Adrenal gland (tissue), 12 donors: ENCODE data around the gene FOCAD. TPM values are rescaled to one million over a fixed set of nuclear protein-coding genes. Genes with fewer than 3 reads are reported as not detected.

Experiments used
- DNase-seq, 7 donors: peaks; one replicate each; pipeline ENCODE4 v3.0.0-alpha.2; 2019 to 2020
- H3K27ac ChIP-seq, 5 donors: fragments of 200-600 bp; sonication (generic) in 4 of 5; 1 replicate in 3 of 5; 2 replicates in 2 of 5; pipeline versions ENCODE4 v1.5.1 to v1.8.0; 2016 to 2020; ENCODE audit warnings: mild to moderate bottlenecking in 1 of 5
- H3K27me3 ChIP-seq: fragments of 200-600 bp; 2 replicates; pipeline ENCODE4 v1.8.0; 2021
- H3K36me3 ChIP-seq, 2 donors: fragments of 200-600 bp; replicated peaks in 1 of 2; 1 replicate in 1 of 2; 2 replicates in 1 of 2; pipeline versions ENCODE4 v1.5.1 to v1.8.0; 2018 to 2022
- H3K4me1 ChIP-seq, 2 donors: fragments of 200-600 bp; replicated peaks in 1 of 2; 1 replicate in 1 of 2; 2 replicates in 1 of 2; pipeline versions ENCODE4 v1.5.1 to v1.8.0; 2018 to 2021
- H3K4me3 ChIP-seq, 4 donors: fragments of 200-600 bp; sonication (generic) in 3 of 4; one replicate each; pipeline ENCODE4 v1.5.1; 2016 to 2018
- H3K9me3 ChIP-seq, 3 donors: fragments of 200-600 bp; sonication (generic) in 1 of 3; replicated peaks in 1 of 3; 1 replicate in 2 of 3; 2 replicates in 1 of 3; pipeline versions ENCODE4 v1.5.1 to v1.8.0; 2016 to 2021
- POLR2A ChIP-seq, 2 donors: fragments of 450-650 bp; IDR thresholded peaks; one replicate each; pipeline ENCODE4 v1.6.1; 2017; ENCODE audit warnings: antibody characterized with exemption in 2 of 2, mild to moderate bottlenecking in 2 of 2, moderate library complexity in 1 of 2
- WGBS, 4 donors: extraction: QIAGEN DNeasy Blood & Tissue Kit in 2 of 4; methylation state at CpG; one replicate each; pipeline versions ENCODE4 v1.1.5 to v1.1.7; 2013 to 2017; 5-methylcytosine and 5-hydroxymethylcytosine counted together
- intact Hi-C, 2 donors: fragments of 100-400 bp; cut with DNase I; formaldehyde crosslinking; loops; one replicate each; pipeline versions ENCODE4 v1.14.1 to v1.15.0; 2022 to 2023
- polyA plus RNA-seq, 3 donors: library from polyadenylated mRNA; stranded (reverse); fragments of 200-250 nt in 2 of 3; fragments of 350-450 nt in 1 of 3; fragmentation: Illumina TruSeq in 1 of 3; extraction: RNeasy Lipid Tissue Mini Kit (QIAGEN cat#74804) in 1 of 3; gene quantifications; one replicate each; pipeline ENCODE4 v1.2.3, GENCODE V29; 2013 to 2014
- total RNA-seq, 9 donors: library from RNA; depleted of rRNA in 4 of 9; stranded (reverse); fragments of >200 nt in 4 of 9; fragments of 120-200 nt in 1 of 9; fragmentation: NEBNext Ultra II Directional in 1 of 9; extraction: Animal tissue kit (Norgen Biotek cat#: 25700) in 1 of 9; gene quantifications; one replicate each; pipeline versions ENCODE4 v1.1.0 to v1.2.4, GENCODE V29; 2013 to 2023
- TF ChIP-seq, protein P1 (sequence below), 6 experiments: fragments of 450-650 bp in 4 of 6; fragments of 200-600 bp in 2 of 6; sonication (generic) in 1 of 6; IDR thresholded peaks; 1 replicate in 5 of 6; 2 replicates in 1 of 6; pipeline versions ENCODE4 v1.5.1 to v1.8.0; 2016 to 2021; ENCODE audit warnings: antibody characterized with exemption in 6 of 6, mild to moderate bottlenecking in 2 of 6, moderate library complexity in 1 of 6
- donor health status: healthy with polysubstance abuse.
- donor health status: Bipolar disorder and iron deficiency.
- donor health status: DM: yes; HTN: yes; CAD: no.
- donor health status: DM: no; HTN: no; CAD: no.
- donor health status: DM: no; HTN: no; CAD: no.
- donor health status: DM: yes; HTN: yes; CAD: no.

FOCAD gene
- total and polyA plus RNA-seq, 12 donors, result 20.5 to 134 (median 59.7) TPM

DNA sequence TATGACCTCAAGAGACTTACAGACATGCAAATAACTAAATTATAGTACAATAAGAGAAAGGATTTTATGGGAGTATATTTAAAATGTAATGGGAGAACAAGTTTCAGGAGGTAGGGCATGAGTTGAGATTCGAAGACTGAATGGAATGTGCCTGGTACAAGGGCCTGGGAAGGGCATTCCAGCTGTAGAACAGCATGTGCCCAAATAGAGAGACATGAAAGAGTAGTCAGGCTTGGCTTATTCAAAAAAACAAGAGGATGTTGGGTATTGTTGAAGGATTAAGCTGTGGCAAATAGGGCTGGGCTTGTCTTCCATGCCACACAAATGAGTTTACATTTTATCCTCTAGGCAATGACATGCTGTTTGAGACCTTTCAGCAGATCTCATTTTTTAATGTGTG lies 86.9 kb downstream of the FOCAD start:
- no peak overlapping the region for H3K4me3 ChIP-seq
- no peaks in the 10 kb centered on the region for H3K9me3 ChIP-seq
- H3K27ac ChIP-seq, result no peak overlapping the region
- H3K36me3 ChIP-seq, result peaks cover 0 to 6% of the 10 kb centered on the region in 2 donors
- DNase-seq, result no peak
- H3K4me1 ChIP-seq, result no peaks in the 10 kb centered on the region
- intact Hi-C loops, result loop anchor here in 1 of 2 donors (10.0 kb wide), 1 partner anchor 56 kb away; no protein-coding TSS in a partner anchor
- 96 to 97% (median 97%) methylated on average over 1 of the region's 1 CpG for WGBS, 4 donors
- H3K27me3 ChIP-seq, result no peaks in the 10 kb centered on the region
- TF ChIP-seq POLR2A (IDR thresholded peaks at IDR 0.05), result no peak
- TF ChIP-seq, protein P1, sequence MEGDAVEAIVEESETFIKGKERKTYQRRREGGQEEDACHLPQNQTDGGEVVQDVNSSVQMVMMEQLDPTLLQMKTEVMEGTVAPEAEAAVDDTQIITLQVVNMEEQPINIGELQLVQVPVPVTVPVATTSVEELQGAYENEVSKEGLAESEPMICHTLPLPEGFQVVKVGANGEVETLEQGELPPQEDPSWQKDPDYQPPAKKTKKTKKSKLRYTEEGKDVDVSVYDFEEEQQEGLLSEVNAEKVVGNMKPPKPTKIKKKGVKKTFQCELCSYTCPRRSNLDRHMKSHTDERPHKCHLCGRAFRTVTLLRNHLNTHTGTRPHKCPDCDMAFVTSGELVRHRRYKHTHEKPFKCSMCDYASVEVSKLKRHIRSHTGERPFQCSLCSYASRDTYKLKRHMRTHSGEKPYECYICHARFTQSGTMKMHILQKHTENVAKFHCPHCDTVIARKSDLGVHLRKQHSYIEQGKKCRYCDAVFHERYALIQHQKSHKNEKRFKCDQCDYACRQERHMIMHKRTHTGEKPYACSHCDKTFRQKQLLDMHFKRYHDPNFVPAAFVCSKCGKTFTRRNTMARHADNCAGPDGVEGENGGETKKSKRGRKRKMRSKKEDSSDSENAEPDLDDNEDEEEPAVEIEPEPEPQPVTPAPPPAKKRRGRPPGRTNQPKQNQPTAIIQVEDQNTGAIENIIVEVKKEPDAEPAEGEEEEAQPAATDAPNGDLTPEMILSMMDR (IDR thresholded peaks at IDR 0.05), result no peak

DNA sequence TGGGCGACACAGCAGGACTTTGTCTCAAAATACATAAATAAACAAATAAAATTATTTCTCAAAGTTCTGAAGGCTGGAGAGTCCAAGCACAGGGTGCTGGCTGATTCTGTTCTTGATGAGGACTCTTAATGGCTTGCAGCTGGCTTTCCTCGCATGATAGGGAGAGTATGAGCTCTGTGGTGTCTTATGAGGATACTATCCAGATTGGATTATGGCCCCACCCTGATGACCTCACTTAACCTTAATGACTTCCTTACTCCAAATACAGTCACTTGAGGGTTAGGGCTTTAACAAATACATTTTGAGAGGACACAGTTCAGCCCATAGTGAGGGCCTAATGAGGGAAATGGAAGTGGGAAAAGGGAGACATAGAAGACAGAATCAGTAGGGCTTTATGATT lies 87.7 kb downstream of the FOCAD start:
- intact Hi-C loops, result loop anchor here in 1 of 2 donors (10.0 kb wide), 1 partner anchor 57 kb away; no protein-coding TSS in a partner anchor
- H3K9me3 ChIP-seq, result no peaks in the 10 kb centered on the region
- WGBS, 4 donors, result 93 to 95% (median 94%) methylated on average over 2 of the region's 2 CpGs

DNA sequence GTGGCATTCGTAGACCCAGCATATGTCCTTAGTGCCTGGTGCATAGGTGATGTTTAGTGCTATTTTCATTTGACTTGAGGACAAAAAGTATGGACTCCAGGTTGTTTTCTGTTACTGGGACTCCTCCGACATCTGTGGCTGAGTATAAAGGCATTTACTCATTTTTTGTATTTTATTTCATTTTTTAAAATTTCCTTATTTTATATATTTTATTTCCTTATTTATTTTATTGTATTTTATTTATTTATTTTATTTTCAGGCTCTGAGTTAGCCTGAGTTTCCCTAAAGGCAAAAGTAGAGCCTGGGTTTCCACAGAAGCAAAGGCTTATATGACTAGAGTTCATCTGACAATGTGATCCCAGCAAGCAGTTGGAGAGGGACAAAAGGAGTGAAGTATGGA lies 91.6 kb downstream of the FOCAD start:
- no peak for DNase-seq
- Histone ChIP-seq H3K27ac (no peak overlapping the region), H3K9me3 (no peaks in the 10 kb centered on the region), H3K4me1 (no peaks in the 10 kb centered on the region), H3K36me3 (peaks cover 0 to 4% of the 10 kb centered on the region in 2 donors), H3K4me3 (no peak overlapping the region), H3K27me3 (no peaks in the 10 kb centered on the region)
- TF ChIP-seq, protein P1 (IDR thresholded peaks at IDR 0.05), result no peak
- TF ChIP-seq POLR2A (IDR thresholded peaks at IDR 0.05), result no peak
- 93 to 99% (median 97%) methylated on average over 2 of the region's 2 CpGs for WGBS, 4 donors
- intact Hi-C loops, result loop anchor here in 1 of 2 donors (10.0 kb wide), 1 partner anchor 61 kb away; no protein-coding TSS in a partner anchor

More for the DNA sequence above, 87.7 kb downstream of the FOCAD start:
- Histone ChIP-seq H3K36me3 (peaks cover 0 to 4% of the 10 kb centered on the region in 2 donors), H3K4me3 (no peak overlapping the region), H3K4me1 (no peaks in the 10 kb centered on the region), H3K27me3 (no peaks in the 10 kb centered on the region), H3K27ac (no peak overlapping the region)
- DNase-seq, result no peak
- TF ChIP-seq POLR2A (IDR thresholded peaks at IDR 0.05), result no peak
- TF ChIP-seq, protein P1 (IDR thresholded peaks at IDR 0.05), result no peak

DNA sequence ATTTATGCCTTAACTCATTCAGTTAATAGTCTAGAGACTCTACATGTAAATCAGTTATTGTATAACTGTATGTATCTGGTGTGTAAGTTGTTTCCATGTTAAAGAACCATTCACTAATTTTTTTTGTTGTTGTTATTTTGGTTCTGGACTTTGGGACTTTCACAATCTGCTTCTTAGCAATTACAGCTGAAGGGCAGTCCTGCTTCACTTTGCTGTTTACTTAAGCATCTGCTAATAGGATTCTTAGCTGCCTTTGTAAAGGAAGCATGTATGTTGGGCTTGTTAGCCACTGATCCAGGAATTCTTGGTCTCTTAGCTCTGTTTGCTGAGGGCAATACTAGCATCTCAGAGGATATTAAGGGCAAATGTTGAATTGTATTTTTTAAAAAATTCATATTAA lies 97.0 kb downstream of the FOCAD start:
- Histone ChIP-seq H3K27me3 (no peaks in the 10 kb centered on the region), H3K9me3 (no peaks in the 10 kb centered on the region), H3K36me3 (no peaks in the 10 kb centered on the region), H3K4me1 (no peaks in the 10 kb centered on the region), H3K27ac (no peak overlapping the region), H3K4me3 (no peak overlapping the region)
- intact Hi-C loops, result loop anchor here in 1 of 2 donors (10.0 kb wide), 1 partner anchor 56 kb away; no protein-coding TSS in a partner anchor
- DNase-seq, result no peak
- TF ChIP-seq, protein P1 (IDR thresholded peaks at IDR 0.05), result no peak
- TF ChIP-seq POLR2A (IDR thresholded peaks at IDR 0.05), result no peak
